ENCODE measurements around the gene HDAC4.

Gene HDAC4

GRCh38 chr2:239290618-239291474 is 110.0 kb downstream of the HDAC4 start:
- no peak overlapping the region for H3K4me3 ChIP-seq (ENCODE audit: control insufficient read depth, low read depth, low read length)
- peak; percentile 42 for TF ChIP-seq CTCF (IDR thresholded peaks at IDR 0.05; ENCODE audit: control insufficient read depth, insufficient read depth, low read depth, low read length, missing control alignments)
- DNase-seq (ENCODE audit: low read depth): no peak

DNA sequence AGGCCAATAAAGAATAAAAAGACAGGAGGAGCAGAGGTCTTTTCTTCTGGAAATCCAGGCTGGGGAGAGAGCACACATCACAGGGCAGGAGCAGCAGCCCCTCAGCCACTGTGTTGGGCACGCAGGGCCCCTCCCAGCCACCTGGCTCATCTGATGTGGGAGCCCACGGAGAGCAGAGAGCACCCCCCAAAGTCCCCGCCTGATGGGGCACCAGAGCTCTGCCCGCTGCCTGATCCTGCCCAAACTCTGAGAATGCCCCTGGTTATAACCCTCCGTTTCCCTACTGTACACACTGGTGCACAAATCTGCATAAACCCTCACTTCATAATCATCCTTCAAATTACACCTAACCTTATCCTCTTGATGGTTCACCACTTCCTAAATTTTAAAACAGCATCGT is 111.3 kb downstream of the HDAC4 start:
- H3K4me3 ChIP-seq (ENCODE audit: control insufficient read depth, low read depth, low read length): no peak overlapping the region
- no peak for TF ChIP-seq CTCF (IDR thresholded peaks at IDR 0.05; ENCODE audit: control insufficient read depth, insufficient read depth, low read depth, low read length, missing control alignments)

GRCh38 chr2:239288951-239289511 is 111.8 kb downstream of the HDAC4 start:
- TF ChIP-seq CTCF (IDR thresholded peaks at IDR 0.05; ENCODE audit: control insufficient read depth, insufficient read depth, low read depth, low read length, missing control alignments): no peak
- DNase-seq (ENCODE audit: low read depth): no peak
- H3K4me3 ChIP-seq (ENCODE audit: control insufficient read depth, low read depth, low read length): no peak overlapping the region

More for the DNA sequence above, 111.3 kb downstream of the HDAC4 start:
- no peak for DNase-seq (ENCODE audit: low read depth)

DNA sequence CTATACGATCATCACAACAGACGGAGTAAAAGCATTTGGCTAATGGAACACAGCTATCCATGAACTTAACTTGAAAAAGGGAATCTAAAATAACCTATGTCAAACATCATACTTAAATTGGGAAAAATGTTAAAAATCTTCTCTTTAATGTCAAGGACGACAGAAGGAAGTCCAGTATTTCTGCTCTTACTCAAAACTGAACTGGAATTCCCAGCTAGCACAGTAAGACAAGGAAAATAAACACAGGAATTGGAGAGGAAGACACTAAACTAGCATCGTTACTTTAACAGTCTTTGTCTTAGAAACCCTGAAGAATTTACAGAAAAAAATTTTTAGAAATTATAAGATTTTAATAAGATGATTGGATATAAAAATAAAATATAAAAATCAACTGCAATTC is 112.6 kb downstream of the HDAC4 start:
- no peak for TF ChIP-seq CTCF (IDR thresholded peaks at IDR 0.05; ENCODE audit: control insufficient read depth, insufficient read depth, low read depth, low read length, missing control alignments)
- H3K4me3 ChIP-seq (ENCODE audit: control insufficient read depth, low read depth, low read length): no peak overlapping the region
- DNase-seq (ENCODE audit: low read depth): no peak

DNA sequence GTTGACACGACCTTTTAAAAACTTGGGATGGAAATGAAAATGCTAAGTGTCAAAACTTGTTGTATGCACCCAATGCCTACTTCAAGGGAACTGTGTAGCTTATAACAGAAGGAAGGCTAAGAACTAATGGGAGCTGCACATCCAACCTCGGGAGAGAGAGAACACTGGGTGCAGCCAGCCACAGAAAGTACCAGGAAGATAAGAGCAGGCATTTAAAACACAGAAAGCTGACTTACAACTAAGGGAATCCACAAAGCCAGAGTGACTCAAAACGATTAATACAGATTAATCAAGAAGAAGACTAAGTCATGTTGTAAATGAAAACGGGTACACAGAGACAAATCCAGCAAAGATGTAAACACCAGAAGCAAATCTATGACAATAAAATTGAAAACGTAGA is 113.4 kb downstream of the HDAC4 start:
- no peak overlapping the region for H3K4me3 ChIP-seq (ENCODE audit: control insufficient read depth, low read depth, low read length)
- TF ChIP-seq CTCF (IDR thresholded peaks at IDR 0.05; ENCODE audit: control insufficient read depth, insufficient read depth, low read depth, low read length, missing control alignments): no peak
- DNase-seq (ENCODE audit: low read depth): no peak

DNA sequence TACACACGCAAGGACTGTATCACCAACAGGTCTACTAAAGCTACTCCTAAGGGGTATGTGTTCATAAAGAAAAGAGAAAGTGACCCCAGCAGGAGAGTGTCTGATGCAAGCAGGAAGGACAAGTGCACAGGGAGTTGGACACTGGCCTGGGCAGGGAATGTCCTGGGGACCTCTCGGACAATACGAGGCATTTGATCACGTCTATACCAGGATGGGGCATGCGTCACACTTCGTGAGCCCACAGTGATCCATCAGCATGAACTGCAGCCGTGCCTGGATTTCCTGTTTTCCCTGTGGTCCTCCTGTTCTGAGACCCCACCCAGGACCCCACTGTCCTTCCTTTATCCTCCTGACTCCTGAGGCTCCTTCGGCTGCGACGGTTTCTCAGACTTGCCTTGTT is 113.9 kb downstream of the HDAC4 start:
- H3K4me3 ChIP-seq (ENCODE audit: control insufficient read depth, low read depth, low read length): no peak overlapping the region
- DNase-seq (ENCODE audit: low read depth): no peak
- no peak for TF ChIP-seq CTCF (IDR thresholded peaks at IDR 0.05; ENCODE audit: control insufficient read depth, insufficient read depth, low read depth, low read length, missing control alignments)

Measured in AG09309 (cell line).